HL-60/S4 treated with phorbol 12-myristate 13-acetate at 8.2 ng/mL for 4 days and 3 days (cell line): ENCODE data around the gene CPB2.

Experiments used
- in situ Hi-C: fragments of 300-500 bp; cut with MboI; formaldehyde crosslinking; loops from 2 replicates; pipeline ENCODE4 v1.15.0; 2022; ENCODE audit warnings: low sequenced_read_pairs

CPB2 gene

GRCh38 chr13:46052319-46053161 lies 52.3 kb downstream of the CPB2 start, which contains the start of gene ZC3H13:
Gene ZC3H13, minus strand, starts transcription at chr13:46052746. Its CDS starts 7,239 bp downstream, at chr13:46045507.
- in situ Hi-C loops, result no loop called here

GRCh38 chr13:46051968-46052318 lies 52.9 kb downstream of the CPB2 start:
- in situ Hi-C loops, result no loop called here

GRCh38 chr13:46050771-46051170 lies 54.1 kb downstream of the CPB2 start:
- in situ Hi-C loops, result no loop called here

GRCh38 chr13:46045424-46045823 lies 59.4 kb downstream of the CPB2 start:
- in situ Hi-C loops, result no loop called here

GRCh38 chr13:46043647-46044046 lies 61.2 kb downstream of the CPB2 start:
- in situ Hi-C loops, result no loop called here

GRCh38 chr13:46041419-46041839 lies 63.4 kb downstream of the CPB2 start:
- in situ Hi-C loops, result no loop called here

GRCh38 chr13:46040763-46041162 lies 64.1 kb downstream of the CPB2 start:
- in situ Hi-C loops, result no loop called here

GRCh38 chr13:46039411-46040182 lies 65.2 kb downstream of the CPB2 start:
- in situ Hi-C loops, result no loop called here

GRCh38 chr13:46038296-46038695 lies 66.5 kb downstream of the CPB2 start:
- in situ Hi-C loops, result no loop called here

- in situ Hi-C loops, result no loop called here
Measured at GRCh38 chr13:46035066-46035465, 69.8 kb downstream of the CPB2 start.

- in situ Hi-C loops, result no loop called here
Measured at GRCh38 chr13:46032341-46032740, 72.5 kb downstream of the CPB2 start.

GRCh38 chr13:46031581-46032263 lies 73.1 kb downstream of the CPB2 start:
- in situ Hi-C loops, result no loop called here

GRCh38 chr13:46025157-46025556 lies 79.7 kb downstream of the CPB2 start:
- in situ Hi-C loops, result no loop called here

- in situ Hi-C loops, result no loop called here
Measured at GRCh38 chr13:46022481-46022880, 82.4 kb downstream of the CPB2 start.

- in situ Hi-C loops, result no loop called here
Measured at GRCh38 chr13:46016216-46016615, 88.6 kb downstream of the CPB2 start.

GRCh38 chr13:46015366-46015765 lies 89.5 kb downstream of the CPB2 start:
- in situ Hi-C loops, result no loop called here

GRCh38 chr13:46012404-46012803 lies 92.4 kb downstream of the CPB2 start:
- in situ Hi-C loops, result no loop called here

- in situ Hi-C loops, result no loop called here
Measured at GRCh38 chr13:46010148-46010547, 94.7 kb downstream of the CPB2 start.

GRCh38 chr13:46008631-46009030 lies 96.2 kb downstream of the CPB2 start:
- in situ Hi-C loops, result no loop called here

- in situ Hi-C loops, result no loop called here
Measured at GRCh38 chr13:46006688-46007452, 98.0 kb downstream of the CPB2 start.

- in situ Hi-C loops, result no loop called here
Measured at GRCh38 chr13:46004491-46004890, 100.3 kb downstream of the CPB2 start.
